ENCODE data around the gene PXYLP1.

DNA sequence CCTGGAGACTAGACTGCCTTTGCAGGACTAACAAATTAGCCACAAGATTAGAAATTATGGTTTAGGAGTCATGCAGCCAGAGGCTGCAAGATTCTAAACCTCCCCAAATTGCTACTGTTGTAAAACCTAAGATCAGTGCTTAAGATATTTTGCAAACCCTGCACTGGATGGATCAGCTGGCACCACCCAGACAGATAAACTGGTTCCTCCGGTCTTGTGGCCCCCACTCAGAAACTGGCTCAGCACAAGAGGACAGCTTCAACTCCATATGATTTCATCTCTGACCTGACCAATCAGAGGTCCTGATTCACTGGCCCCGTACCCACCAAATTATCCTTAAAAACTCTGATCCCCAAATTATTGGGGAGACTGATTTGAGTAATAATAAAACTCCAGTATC, 19.5 kb upstream of the PXYLP1 start:
- no peak for TF ChIP-seq POLR2AphosphoS5 (IDR thresholded peaks at IDR 0.05; ENCODE audit: low read depth)
- TF ChIP-seq, protein P1, sequence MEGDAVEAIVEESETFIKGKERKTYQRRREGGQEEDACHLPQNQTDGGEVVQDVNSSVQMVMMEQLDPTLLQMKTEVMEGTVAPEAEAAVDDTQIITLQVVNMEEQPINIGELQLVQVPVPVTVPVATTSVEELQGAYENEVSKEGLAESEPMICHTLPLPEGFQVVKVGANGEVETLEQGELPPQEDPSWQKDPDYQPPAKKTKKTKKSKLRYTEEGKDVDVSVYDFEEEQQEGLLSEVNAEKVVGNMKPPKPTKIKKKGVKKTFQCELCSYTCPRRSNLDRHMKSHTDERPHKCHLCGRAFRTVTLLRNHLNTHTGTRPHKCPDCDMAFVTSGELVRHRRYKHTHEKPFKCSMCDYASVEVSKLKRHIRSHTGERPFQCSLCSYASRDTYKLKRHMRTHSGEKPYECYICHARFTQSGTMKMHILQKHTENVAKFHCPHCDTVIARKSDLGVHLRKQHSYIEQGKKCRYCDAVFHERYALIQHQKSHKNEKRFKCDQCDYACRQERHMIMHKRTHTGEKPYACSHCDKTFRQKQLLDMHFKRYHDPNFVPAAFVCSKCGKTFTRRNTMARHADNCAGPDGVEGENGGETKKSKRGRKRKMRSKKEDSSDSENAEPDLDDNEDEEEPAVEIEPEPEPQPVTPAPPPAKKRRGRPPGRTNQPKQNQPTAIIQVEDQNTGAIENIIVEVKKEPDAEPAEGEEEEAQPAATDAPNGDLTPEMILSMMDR (IDR thresholded peaks at IDR 0.05; ENCODE audit: insufficient read depth, low read length), result no peak
- TF ChIP-seq GABPA (IDR thresholded peaks at IDR 0.05; ENCODE audit: low read depth), result no peak
- TF ChIP-seq, protein P2, sequence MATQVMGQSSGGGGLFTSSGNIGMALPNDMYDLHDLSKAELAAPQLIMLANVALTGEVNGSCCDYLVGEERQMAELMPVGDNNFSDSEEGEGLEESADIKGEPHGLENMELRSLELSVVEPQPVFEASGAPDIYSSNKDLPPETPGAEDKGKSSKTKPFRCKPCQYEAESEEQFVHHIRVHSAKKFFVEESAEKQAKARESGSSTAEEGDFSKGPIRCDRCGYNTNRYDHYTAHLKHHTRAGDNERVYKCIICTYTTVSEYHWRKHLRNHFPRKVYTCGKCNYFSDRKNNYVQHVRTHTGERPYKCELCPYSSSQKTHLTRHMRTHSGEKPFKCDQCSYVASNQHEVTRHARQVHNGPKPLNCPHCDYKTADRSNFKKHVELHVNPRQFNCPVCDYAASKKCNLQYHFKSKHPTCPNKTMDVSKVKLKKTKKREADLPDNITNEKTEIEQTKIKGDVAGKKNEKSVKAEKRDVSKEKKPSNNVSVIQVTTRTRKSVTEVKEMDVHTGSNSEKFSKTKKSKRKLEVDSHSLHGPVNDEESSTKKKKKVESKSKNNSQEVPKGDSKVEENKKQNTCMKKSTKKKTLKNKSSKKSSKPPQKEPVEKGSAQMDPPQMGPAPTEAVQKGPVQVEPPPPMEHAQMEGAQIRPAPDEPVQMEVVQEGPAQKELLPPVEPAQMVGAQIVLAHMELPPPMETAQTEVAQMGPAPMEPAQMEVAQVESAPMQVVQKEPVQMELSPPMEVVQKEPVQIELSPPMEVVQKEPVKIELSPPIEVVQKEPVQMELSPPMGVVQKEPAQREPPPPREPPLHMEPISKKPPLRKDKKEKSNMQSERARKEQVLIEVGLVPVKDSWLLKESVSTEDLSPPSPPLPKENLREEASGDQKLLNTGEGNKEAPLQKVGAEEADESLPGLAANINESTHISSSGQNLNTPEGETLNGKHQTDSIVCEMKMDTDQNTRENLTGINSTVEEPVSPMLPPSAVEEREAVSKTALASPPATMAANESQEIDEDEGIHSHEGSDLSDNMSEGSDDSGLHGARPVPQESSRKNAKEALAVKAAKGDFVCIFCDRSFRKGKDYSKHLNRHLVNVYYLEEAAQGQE (IDR thresholded peaks at IDR 0.05; ENCODE audit: insufficient replicate concordance, low read depth), result no peak
- no peak for TF ChIP-seq SPI1 (IDR thresholded peaks at IDR 0.05; ENCODE audit: borderline replicate concordance, low read depth)
